A549 treated with CORT108297 at 1 μM for 4 hours (cell line): ENCODE results near the gene MMP19. TPM values are rescaled to one million over a fixed set of nuclear protein-coding genes. Genes with fewer than 3 reads are reported as not detected.

Source experiments
- total RNA-seq: library from RNA; stranded (reverse); fragments of 200-300 nt; extraction: Qiagen RNA extraction; gene quantifications from 5 replicates; pipeline ENCODE4 v1.2.3, GENCODE V29; 2022

Gene MMP19, protein sequence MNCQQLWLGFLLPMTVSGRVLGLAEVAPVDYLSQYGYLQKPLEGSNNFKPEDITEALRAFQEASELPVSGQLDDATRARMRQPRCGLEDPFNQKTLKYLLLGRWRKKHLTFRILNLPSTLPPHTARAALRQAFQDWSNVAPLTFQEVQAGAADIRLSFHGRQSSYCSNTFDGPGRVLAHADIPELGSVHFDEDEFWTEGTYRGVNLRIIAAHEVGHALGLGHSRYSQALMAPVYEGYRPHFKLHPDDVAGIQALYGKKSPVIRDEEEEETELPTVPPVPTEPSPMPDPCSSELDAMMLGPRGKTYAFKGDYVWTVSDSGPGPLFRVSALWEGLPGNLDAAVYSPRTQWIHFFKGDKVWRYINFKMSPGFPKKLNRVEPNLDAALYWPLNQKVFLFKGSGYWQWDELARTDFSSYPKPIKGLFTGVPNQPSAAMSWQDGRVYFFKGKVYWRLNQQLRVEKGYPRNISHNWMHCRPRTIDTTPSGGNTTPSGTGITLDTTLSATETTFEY
- 0.07 to 0.31 TPM (median 0.22 TPM) in 5 replicates for total RNA-seq

DNA sequence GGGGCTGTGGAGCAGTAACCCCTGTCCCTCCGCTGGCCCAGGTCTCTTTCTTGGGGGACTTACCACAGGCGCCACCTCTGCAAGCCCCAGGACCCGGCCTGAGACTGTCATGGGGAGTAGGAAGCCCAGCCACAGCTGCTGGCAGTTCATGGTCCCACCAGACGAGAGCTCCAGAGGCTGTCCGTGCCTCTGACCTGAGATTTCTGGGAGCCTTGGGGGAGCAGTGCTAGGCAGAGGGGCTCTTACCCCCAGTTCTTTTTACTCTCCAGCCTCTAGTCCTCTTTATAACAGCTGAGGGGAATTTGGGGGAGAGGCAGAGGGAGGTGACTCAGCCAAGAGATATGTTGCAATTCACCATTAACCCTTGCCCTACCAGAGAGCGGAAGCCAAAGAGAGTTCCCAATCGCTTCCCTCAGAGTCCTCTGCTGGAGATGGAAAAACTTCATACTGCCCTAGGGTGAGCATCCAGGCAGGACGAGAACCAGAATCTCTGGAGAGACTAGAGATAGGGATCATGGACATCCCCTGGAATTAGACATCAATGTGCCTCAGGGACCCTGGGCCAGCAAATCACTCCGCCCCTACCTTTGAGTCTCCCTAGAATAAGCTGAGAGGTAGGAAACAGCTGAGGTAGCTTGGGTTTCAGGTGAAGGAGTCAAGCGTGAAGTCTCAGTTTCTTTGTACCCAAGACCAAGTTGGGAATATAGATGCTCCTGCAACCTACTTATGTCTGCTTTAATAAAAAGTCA lies at the start of gene MMP19:
Gene MMP19, minus strand, starts transcription at position 256 of the 749 bp plus-strand sequence. Its CDS starts 106 bp downstream, at position 150.

DNA sequence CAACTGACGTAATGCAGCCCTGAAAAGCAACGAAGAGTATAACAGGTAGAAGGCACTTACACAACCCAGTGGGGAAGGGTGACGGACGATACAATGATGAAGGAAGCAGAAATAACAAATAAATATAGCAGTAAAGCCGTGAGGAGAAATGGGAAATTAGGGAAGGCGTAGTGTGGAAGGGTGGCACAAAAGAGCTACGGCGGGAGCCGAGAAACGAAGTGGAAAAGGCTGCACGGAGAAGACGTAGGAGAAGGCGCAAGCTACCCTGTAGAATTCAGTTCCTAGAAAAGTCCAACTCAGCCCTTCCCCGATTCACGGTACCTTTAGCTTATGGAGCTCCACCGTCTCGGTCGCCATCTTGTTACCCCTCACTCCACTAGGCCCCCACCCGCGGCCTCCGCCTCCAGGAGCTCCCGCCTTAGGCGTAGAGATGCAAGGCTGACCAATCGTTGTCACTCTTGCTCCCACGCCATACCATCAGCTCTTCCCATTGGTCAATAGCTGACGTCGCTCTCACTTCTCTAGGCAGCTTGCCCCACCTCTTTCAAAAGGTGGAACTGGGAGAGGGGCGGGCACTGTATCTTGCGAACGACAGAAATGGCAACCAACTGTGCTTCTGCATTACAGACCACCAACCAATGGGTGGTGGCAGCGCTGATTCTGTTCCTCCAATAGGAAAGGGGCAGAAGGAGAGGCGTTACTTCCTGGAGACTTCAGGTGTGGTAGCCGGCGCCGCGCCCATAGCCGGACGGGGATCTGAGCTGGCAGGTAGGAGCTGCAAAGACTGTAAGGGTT lies 25.2 kb downstream of the MMP19 start, which contains the start of the genes ORMDL2 and SARNP:
Gene ORMDL2, plus strand, starts transcription at position 697 of the 795 bp plus-strand sequence. CDS start 959 bp downstream, outside the sequence.
Gene SARNP, minus strand, starts transcription at position 380 of the 795 bp plus-strand sequence. Its CDS starts 23 bp downstream, at position 357.

Other genes with a start within 250 kb of the MMP19 start
- not detected in 5 replicates for gene OR10P1, start 206.0 kb downstream of the MMP19 start, total RNA-seq
- gene ITGA7, start 135.0 kb downstream of the MMP19 start, total RNA-seq: 1.0 to 1.5 TPM (median 1.3 TPM) in 5 replicates
- gene BLOC1S1, start 126.9 kb downstream of the MMP19 start, total RNA-seq: 122 to 154 TPM (median 152 TPM) in 5 replicates
- gene RDH5, start 122.5 kb downstream of the MMP19 start, total RNA-seq: 1.9 to 2.9 TPM (median 2.2 TPM) in 5 replicates
- 670 to 749 TPM (median 714 TPM) in 5 replicates for gene CD63, start 113.9 kb downstream of the MMP19 start, total RNA-seq
- gene GDF11, start 99.8 kb downstream of the MMP19 start, total RNA-seq: 2.4 to 5.3 TPM (median 5.0 TPM) in 5 replicates
- gene SARNP, start 25.2 kb downstream of the MMP19 start, total RNA-seq: 89.2 to 145 TPM (median 91.9 TPM) in 5 replicates
- 78.5 to 105 TPM (median 98.4 TPM) in 5 replicates for gene ORMDL2, start 24.9 kb downstream of the MMP19 start, total RNA-seq
- gene DNAJC14, start 13.3 kb downstream of the MMP19 start, total RNA-seq: 16.9 to 23.8 TPM (median 21.3 TPM) in 5 replicates
- gene PYM1, start 85.0 kb upstream of the MMP19 start, total RNA-seq: 37.2 to 39.7 TPM (median 38.6 TPM) in 5 replicates
- gene DGKA, start 88.2 kb upstream of the MMP19 start, total RNA-seq: 14.3 to 21.8 TPM (median 17.7 TPM) in 5 replicates
- 0.77 to 1.0 TPM (median 0.89 TPM) in 5 replicates for gene PMEL, start 123.1 kb upstream of the MMP19 start, total RNA-seq
- gene CDK2, start 123.9 kb upstream of the MMP19 start, total RNA-seq: 46.4 to 60.7 TPM (median 57.7 TPM) in 5 replicates
- 27.1 to 36.8 TPM (median 34.3 TPM) in 5 replicates for gene RAB5B, start 131.1 kb upstream of the MMP19 start, total RNA-seq
- 7.9 to 10.5 TPM (median 9.1 TPM) in 5 replicates for gene SUOX, start 154.3 kb upstream of the MMP19 start, total RNA-seq
- 1.9 to 3.6 TPM (median 2.2 TPM) in 5 replicates for gene IKZF4, start 178.1 kb upstream of the MMP19 start, total RNA-seq
- 654 to 868 TPM (median 725 TPM) in 5 replicates for gene RPS26, start 199.0 kb upstream of the MMP19 start, total RNA-seq
- 1.0 to 1.8 TPM (median 1.6 TPM) in 5 replicates for gene ERBB3, start 237.2 kb upstream of the MMP19 start, total RNA-seq